Right forelimb (tissue), 1 donor: ENCODE data around the gene NRP1.

Experiments
- DNase-seq: peaks from one replicate; pipeline ENCODE4 v3.0.0-alpha.2; 2018

The NRP1 gene

DNA sequence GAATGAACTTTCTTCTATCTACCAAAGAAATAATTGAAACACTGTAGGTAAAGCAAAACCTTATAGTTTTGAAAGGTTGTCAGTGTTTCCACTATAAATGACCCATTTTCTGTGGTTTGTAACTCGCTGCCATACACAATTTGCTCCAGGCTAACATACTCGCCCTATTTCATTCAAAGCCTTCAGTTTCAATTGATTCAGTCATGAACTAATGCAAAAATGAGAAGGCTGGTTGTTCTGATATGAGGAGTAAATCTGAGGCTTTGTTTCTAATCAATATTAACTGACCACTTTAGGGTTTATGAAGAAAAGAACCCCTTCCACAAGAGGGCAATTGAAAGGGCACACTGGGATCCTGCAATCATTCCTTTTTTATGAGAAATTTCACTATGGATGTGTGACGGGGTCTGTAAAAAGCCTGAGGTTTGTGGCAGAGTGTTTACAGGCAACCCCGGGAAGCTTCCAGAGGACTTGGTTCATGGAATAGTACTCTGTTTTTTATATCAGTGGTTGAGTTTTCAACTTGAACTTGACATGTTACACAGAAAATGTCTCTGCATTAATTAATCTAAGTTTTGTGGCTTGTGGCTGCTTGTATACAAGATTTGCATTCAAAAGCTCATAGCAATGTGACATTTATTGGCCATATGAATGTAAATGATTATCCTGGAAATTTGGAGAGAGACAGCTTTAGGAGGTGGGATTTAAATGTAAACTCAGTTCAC lies 133.2 kb downstream of the NRP1 start:
- no peak for DNase-seq

DNA sequence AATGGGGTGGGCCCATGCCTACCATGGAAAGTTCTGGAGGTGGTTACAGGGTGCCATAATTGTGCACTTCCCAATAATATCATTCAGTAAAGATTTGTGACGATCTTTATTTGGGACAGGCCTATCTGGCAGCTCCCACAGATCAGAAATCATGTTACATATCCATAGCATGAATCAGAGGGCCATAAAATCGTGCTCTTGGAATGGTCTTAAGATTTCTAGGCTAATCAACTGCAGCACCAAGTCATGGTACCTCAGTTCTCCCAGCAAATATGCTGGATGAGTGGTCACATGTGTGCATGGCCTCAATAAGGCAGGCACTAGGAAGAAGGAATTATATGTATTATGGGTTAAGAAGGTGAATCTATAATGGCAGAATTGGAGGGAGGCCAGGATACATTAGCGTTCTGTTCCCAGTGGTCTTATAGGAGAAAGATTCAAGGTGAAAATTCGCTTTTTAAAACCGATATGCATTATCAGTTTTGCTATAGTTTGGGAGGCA lies 134.7 kb downstream of the NRP1 start:
- no peak for DNase-seq

DNA sequence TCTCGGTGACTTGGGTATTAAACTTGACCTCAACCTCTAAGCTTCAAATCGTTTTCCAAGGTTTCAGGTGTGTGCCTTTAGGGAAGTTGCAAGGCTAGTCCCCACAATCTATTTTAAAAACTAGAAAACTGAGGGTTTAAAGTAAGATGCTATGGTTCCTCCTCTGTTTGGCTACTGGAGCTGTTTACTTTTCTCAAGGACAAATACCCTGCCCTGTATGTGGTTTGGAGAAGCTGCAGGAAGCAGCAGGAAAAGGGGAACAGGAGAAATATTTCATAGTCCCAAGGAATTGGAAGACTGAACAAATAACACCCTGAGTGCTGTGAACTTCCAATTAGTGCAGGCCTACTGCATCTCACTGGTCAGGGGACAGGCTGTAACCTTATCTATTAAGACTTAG lies 135.9 kb downstream of the NRP1 start:
- no peak for DNase-seq

DNA sequence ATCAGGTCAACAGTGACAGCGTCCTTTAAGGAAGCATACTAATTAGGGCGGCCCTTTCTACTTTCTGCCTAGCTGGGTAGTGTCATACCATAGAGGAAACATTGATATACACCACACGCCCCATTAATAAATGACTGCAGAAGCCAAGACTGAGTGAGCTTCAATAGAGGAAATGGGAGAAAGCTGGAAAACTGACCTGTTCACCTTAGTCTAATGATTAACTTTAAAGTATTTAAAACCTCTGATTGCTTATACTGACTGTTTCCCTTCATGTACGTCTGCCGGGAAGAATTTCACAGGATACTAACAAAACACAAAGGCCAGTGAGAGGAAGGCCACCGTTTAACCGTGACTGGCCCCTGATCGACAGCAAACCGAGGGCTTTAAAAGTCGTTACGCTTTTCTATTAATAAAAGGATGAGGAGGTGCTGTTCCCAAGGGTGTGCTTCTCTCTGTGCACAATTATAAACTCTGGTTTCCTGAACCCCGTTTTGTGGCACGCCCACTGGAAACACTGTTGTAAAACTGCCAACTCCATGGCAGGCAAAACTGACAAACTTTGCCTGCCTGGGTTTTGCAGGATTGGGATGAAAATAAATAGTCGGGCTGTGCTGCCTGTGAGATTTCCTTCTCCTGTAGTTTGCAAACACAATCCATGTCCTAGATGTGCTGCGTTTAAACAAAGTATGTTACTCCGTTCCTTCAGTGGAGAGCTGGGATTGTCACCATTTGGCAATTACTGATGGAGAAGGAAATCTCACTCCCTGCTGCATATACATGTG lies 137.6 kb downstream of the NRP1 start:
- no peak for DNase-seq

DNA sequence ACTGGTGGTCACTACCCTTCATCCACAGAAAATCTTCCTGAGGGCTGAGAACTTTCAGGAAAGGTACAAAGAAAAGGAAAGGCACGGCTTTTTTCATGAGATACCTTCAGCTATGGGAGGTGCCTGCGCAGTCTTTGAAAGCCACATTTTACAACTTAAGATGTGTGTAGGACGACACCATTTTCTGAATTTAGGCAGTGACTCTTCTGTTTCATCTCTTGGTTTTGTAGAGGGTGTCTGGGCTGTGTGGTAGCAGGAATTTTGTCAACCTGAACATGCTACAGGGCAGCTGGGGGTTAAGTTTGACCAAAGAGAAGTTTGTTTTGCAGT lies 138.1 kb downstream of the NRP1 start:
- no peak for DNase-seq

DNA sequence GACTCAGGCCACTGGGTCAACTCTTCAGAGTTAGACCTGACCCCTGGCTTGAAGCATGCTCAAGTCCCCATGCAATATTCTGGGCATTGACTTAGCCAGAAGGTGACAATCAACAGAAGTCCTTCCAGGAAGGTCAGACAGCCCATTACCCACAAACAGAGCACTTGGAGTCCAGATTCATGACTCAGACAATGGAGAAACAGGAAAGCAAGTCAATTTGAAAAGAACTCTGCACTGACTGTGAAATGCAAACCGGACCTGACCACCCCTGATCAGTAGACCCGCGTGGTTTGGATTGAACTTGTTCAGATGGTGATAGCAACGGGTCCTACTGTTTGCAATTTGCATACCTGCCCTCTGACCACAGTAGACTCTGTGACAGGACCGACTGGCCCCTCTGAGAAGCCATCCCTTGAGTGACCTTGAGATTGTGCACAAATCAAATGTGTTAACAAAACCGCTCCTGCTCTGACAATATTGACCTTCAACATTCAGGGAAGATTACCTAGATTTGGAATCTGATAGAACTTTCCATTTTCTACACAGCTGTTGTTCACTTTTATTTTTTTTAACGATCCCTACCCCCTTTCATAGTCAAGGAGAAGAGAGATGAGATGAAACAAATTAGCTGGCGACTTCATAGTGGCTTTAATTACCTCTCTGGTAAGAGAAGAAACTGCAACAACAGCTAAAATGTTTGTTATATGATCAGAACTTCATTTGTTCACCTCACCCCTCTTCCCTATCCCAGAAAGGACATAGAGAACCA lies 138.7 kb downstream of the NRP1 start:
- DNase-seq, result no peak

DNA sequence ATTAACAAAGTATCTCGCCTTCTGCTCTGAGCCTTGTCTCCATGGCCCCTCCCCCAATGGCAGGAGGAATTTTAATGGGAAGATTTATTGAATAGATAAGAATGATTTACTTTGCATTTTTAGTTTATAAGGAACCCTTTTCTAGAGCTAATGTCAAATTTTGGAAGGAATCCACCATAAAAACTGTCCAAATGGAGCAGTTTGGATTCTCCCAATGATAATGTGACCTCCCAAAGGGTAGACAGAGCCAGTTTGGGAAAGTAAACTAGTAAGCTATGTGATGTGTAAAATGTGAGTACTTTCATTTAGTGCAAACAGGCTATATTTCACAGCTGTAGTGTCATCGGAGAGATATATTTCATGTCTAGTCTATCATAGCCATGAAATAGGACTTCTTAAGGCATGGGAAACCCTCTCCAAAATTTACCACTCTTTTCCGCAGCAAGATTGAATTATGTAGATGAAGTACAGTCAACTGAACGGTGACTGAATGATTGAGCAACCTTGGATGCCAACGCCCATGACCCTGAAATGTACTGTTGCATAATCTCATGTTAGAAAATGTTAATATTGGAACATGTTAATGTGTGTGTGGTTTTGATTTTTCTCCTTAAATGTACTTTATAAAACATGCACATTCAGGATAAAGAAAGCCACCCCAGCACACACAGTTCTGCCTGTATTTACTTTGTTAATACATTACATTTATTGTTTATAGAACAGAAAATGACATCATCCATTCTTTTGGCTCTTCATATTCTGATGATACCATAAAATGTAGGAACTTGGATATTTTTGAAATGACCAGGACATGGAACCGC lies 140.6 kb downstream of the NRP1 start:
- DNase-seq, result no peak

DNA sequence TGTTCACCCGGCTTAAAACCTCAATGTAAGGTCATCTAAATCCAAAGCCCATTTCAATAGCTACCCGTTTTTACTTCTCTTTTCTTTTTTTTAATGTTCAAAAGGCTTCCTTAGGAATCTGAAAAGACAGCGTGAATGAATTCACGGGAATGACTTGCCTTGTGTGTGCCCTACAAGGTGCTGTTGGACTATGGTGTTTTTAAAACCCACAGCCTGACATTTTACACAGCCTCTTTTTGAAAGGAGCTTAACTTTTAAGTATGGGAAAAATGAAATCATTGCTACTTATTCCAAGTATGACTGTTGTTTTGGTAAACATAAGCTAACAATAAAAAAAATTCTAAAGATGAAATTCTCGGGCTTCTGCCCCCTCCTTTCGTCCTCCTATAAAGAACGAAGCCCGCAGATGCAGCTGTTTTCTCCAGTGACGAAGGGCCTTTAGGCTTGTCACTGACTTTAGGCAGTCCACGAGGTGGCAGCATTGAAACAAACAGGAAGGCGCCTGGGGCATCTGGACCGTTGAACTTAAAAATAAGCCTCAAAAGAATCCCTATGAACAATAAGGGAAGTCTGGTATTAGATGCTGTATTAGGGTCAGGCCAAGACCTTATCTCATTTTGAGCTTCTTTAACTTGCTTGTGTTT lies 141.3 kb downstream of the NRP1 start:
- DNase-seq, result peak; percentile 82

DNA sequence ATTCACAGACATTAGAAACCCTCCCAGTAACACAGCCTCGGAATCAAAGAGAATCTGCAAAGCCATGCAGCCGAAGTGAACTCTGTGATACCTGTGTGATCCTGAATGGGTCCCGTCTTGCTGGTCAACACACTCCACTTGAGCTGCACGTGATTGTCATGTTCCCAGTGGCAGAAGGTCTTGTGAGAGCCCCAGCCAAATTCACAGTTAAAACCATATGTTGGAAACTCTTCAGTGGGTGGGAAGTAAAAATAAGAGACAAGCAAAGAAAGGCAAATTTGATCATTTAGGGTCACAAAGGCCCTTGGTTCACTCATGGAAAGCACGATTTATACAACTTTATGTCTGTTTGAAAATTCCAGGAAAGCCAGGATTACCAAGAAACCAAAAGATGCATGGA lies 142.3 kb downstream of the NRP1 start:
- no peak for DNase-seq

DNA sequence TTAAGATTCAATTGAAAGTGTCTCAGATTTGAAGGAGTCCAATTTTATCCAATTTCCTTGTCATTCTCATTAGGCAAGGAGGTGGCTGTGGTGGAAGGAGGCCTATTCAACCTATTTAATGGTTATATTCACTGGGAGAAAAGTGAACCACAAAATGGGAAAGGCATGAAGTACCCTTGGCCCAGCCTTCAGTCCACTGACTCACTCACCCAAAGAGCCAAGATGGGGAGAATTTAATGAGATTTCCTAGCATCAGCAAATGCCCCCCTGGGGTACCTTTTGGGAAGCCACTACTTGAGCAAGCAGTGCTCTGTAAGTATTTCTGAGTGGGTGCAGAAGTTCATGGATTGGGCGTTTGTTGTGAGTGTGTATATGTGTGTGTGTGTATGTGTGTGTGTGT lies 144.1 kb downstream of the NRP1 start:
- no peak for DNase-seq

DNA sequence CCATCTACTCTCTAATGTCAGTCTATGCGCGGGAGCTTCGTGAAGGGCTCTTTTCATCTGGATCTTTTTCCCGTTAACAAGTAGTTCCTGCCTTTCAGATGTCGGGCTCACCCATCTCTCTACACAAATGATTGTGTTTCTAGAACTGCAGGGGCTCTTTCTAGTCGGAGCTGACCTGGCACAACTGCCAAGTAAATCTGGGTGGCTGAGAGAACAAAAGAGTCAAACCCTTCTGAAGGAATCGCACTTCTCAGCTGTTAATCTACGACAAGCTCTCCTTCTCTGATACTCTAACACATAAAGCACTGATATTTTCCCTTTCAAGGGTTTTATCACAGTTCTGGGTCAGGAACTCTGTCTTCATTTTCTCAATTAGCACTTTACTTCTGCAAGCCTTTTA lies 144.7 kb downstream of the NRP1 start:
- no peak for DNase-seq

DNA sequence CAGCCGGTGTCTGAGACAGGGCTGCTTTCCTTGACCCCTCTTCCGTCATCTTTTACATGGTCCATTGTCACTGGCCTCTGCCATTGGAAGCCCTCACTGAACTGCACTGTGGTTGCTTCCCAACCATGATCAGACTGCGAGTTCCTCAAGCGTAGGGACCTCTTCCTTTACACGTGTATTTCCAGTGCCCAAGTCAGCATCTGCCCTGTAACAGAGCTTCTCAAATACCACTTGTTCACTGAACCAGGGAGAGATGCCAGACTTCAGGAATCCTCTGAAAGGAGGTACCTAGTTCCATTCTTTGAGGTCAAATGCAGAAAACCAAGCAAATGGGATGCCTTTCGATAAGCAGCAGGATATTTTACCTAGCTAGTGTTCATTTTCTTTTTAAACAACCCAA lies 145.1 kb downstream of the NRP1 start:
- DNase-seq, result no peak

DNA sequence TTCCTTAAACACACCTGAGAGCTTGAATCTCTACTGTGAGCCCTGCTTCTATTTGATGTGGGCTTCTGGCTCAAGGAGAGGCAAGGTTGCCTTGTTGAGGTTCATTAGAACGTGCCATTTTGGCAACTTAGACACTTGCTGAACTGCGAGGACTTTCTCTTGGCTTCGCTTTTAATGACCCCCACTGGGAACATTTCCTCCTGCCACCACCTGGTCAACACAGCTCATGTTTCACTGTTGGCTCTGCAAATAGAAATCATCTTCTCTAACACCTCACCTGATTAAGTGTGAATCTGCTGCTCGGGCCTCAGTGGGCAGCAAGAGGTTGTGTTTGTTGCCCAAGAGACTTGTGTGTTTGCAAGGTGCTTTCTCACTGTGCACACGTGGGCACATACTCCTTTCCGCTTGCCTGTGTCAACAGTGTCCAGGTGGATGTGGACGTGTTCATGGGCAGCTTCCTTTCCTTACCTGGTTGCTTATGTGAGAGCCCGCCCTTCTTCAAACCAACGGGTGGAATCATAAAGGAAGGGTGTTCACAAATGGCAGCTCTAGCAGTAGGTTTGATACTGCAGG lies 147.0 kb downstream of the NRP1 start:
- no peak for DNase-seq

DNA sequence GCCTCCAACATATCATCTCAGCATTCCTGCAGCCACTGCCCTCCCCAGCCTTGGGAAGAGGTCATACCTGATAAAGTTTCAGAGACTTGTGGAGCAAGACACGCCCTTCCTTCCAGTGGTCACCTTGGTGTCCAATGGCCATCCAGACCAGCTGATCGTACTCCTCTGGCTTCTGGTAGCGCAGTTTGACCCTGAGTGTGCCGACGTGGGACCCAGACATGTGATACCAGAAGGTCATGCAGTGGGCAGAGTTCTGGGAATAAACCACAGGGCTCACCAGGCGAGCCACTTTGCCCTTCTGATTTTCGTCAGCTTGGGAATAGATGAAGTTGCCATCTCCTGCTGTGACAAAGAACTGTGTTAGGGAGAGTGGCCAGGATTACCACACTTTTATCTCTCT lies 148.3 kb downstream of the NRP1 start:
- DNase-seq, result no peak

DNA sequence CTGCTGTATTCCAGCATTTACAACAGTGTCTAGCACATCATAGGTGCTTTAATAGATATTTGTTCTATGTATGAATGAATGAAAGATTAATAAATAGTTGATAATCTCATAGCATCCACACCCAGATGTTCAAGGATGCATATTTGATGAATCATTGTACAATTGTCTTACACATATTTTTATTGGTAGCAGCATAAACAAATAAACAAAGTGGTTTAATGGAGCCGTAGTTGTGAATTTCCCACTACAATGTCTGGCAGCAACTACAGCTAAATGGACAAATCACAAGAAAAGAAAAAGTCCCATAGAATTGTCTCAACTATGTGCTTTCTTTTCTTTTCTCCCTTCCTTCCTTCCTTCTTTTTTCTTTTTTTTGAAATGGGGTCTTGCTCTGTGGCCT lies 150.8 kb downstream of the NRP1 start:
- DNase-seq, result no peak

DNA sequence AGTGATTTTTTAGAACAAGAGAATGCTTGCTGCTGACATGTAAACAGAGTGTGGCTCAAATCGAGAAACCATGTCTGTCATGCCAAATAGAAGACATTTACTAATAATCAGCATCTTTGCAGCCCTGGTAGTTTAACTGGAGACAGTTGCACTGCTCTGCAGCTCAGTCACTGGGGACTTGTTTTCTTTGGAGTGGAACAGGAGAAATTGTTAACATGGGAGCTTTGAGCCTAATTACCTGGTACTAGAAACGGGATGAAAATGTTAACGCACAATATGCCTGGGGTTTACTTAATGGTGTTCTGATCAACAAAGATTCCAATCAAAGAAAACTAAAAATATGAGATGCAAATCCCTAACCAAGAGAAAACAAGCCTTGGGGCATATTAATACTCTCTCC lies 153.5 kb downstream of the NRP1 start:
- no peak for DNase-seq

DNA sequence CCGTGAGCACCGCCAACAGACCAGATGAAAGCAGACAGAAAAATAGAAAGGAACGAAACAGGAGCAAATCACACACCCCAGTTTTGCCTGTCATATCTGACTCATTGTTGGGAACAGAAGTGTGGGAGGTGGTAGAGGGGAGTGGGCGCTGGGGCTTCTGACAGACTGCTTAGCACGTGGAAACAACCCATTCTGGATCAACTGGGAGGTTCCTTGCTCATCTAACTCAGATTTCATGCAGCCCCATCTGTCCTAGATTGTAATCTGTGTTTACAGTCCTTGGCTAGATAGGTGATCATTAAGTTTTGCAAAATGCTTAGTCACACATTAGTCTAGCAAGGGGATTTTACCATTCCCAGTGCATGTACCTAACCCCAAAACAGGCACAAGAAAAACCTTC lies 154.1 kb downstream of the NRP1 start:
- DNase-seq, result no peak

DNA sequence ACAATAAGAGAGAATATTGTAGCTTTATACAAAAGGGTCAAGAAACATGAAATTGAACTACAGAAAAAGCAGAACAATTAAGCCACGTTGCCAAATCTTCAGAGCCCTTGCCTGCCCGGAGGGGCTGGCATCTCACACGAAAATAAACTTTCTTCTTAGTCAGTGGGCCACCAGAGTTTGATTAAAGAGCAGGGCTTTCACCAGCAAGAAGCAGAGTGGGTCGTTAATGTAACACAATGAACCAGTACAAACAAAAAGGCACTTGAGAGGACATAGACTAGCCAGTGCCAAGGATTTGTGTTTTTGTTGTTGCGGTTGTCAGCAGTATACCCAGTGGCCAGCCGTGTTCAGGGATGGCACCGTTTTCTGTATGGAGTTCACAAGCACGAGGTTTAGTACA lies 155.4 kb downstream of the NRP1 start:
- DNase-seq, result no peak

DNA sequence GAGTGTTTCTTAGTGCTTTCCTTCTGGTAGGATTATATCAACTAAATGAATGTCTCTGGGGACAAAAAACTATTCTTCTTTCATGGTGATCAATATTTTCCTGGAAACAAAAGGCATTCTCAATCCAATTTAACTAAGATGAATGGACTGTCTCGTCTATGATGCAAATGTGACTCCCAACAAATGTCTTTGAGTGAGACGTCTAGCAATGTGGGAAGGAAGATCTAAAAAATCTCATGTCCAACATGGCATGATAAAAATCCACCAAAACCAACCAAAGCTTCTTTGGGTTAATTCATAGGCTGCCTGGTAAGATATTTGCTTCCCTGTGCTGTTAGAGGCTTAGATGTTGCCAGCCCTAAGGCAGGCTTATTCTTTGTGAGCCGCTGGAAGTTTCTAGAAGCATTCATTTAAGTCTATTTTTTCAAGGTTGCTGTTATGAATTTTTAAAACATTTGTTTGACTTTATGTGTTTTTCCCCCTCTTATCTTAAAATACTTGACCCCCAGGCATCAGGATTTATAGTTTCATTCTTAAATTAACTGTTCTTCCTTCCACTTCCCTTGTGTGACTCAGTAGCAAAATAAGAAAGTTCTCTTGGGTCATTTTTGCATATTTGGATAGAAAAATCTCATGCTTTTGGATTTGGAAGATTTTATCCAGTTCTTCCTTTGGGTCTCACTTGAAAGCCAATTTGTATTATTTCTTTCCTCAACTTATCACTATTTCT lies 156.3 kb downstream of the NRP1 start:
- DNase-seq, result no peak

DNA sequence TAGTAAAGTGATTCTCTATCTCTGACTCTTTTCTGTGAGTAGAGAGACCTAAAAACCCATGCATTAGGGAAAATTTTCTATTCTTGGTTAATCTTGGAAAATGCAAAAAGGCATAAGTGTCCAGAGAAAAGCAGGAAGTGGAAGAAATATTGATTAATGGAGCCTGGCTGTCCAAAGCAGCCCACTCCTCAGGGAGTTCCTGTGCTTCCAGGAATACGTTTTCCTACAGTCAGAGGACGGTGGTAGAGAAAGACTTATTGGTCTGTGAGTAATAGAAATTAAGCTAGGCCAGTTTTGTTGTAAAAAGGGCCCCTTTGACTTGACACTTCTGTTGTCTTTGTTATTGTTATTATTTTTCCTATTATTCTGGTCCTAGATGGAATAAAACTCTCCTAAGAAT lies 157.8 kb downstream of the NRP1 start:
- no peak for DNase-seq

DNA sequence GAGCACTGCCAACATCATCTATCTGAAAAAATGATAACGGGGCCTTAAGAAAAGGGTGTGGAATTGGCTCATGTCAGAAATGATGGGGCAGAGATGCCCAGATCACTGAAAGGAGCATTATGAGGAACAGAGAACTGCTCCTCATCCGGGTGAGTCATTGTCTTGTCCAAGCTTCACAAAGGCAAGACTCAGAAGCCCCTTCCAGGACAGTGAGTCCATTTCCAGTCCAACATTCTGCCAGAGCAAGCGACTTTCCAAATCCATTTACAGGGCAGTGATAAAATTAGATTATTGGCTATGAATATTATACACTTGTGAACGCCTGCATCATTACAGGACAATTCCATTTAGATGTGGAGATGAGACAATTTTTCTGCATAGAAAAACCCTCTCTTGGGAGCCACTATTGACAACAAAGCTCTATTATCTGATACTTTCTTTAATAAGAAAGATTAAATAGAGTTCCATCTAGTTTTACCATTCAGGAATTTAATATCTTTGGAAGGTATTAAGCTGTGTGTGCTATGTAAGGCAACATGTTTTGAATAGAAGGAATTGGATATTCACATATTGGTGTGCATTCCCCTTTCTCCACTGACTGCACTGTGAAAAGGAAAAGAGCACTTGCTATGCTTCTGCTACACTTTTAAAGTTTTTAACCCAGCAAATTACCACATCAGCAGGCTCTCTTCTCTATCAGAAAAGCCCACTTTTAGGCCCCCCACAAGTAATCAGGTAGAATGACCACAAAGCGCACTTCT lies 159.6 kb downstream of the NRP1 start:
- DNase-seq, result no peak
